WTC11 (cell line): ENCODE data around the gene ALDH3B1. TPM values are rescaled to one million over a fixed set of nuclear protein-coding genes. Genes with fewer than 3 reads are reported as not detected.

ENCODE experiments used
- ATAC-seq: fragments of 200-7000 bp; cut with Tn5 transposase; 2 replicates; pipeline ENCODE4 v1.10.0; 2021; ENCODE audit warnings: mild to moderate bottlenecking, moderate library complexity
- CTCF ChIA-PET: fragments of 300-600 bp; sonication (Branson Sonifier 250); formaldehyde crosslinking; loops from one replicate; lab custom pipeline; 2021; ENCODE audit warnings: antibody characterized with exemption; lab: Charles Lee
- POLR2A ChIA-PET: fragments of 350-600 bp; sonication (Branson Sonifier 250); formaldehyde crosslinking; loops from one replicate; lab custom pipeline; 2021; ENCODE audit warnings: antibody characterized with exemption; lab: Charles Lee
- DNase-seq: peaks from one replicate; pipeline ENCODE4 v3.0.0; 2021; ENCODE audit warnings: low spot score
- H3K27ac Mint-ChIP-seq: 2 replicates; pipeline ENCODE4 v1.8.0; 2021; ENCODE audit warnings: mixed read lengths
- H3K27me3 Mint-ChIP-seq: 2 replicates; pipeline ENCODE4 v1.8.0; 2021; ENCODE audit warnings: low read depth, mild to moderate bottlenecking, moderate library complexity, mixed read lengths
- H3K36me3 Mint-ChIP-seq: 2 replicates; pipeline ENCODE4 v1.8.0; 2021; ENCODE audit warnings: mixed read lengths
- H3K4me1 Mint-ChIP-seq: 2 replicates; pipeline ENCODE4 v1.8.0; 2022; ENCODE audit warnings: mixed read lengths
- H3K4me3 Mint-ChIP-seq: 2 replicates; pipeline ENCODE4 v1.8.0; 2021; ENCODE audit warnings: mild to moderate bottlenecking, moderate library complexity, mixed read lengths
- H3K9me3 Mint-ChIP-seq: 2 replicates; pipeline ENCODE4 v1.8.0; 2021; ENCODE audit warnings: mixed read lengths
- CBFB ChIP-seq: sonication (generic); formaldehyde crosslinking; IDR thresholded peaks from 2 replicates; pipeline ENCODE4 v1.8.1; 2022; ENCODE audit warnings: mild to moderate bottlenecking, low read depth, missing genetic modification reagents
- CREB1 ChIP-seq: sonication (generic); formaldehyde crosslinking; IDR thresholded peaks from 2 replicates; pipeline ENCODE4 v1.8.0; 2023; ENCODE audit warnings: mild to moderate bottlenecking, missing genetic modification reagents
- ETV6 ChIP-seq: sonication (generic); formaldehyde crosslinking; IDR thresholded peaks from 2 replicates; pipeline ENCODE4 v1.8.1; 2022; ENCODE audit warnings: mild to moderate bottlenecking, missing genetic modification reagents
- FOXJ3 ChIP-seq: sonication (generic); formaldehyde crosslinking; IDR thresholded peaks from 2 replicates; pipeline ENCODE4 v1.9.0; 2021; ENCODE audit warnings: missing genetic modification reagents, mild to moderate bottlenecking, borderline replicate concordance
- IRF2 ChIP-seq: sonication (generic); formaldehyde crosslinking; IDR thresholded peaks from 2 replicates; pipeline ENCODE4 v1.8.0; 2022; ENCODE audit warnings: low read depth, missing genetic modification reagents, borderline replicate concordance
- NFYB ChIP-seq: sonication (generic); formaldehyde crosslinking; conservative IDR thresholded peaks from 2 replicates; pipeline ENCODE4 v1.8.0; 2022; ENCODE audit warnings: low read depth, missing genetic modification reagents
- NR2C2 ChIP-seq: sonication (generic); formaldehyde crosslinking; IDR thresholded peaks from 2 replicates; pipeline ENCODE4 v1.8.0; 2022; ENCODE audit warnings: mild to moderate bottlenecking, missing genetic modification reagents
- OVOL2 ChIP-seq: fragments of 250-450 bp; sonication (Bioruptor Pico); IDR thresholded peaks from 2 replicates; pipeline ENCODE4 v1.9.0; 2021; ENCODE audit warnings: mild to moderate bottlenecking, borderline replicate concordance
- ZNF121 ChIP-seq: sonication (generic); formaldehyde crosslinking; IDR thresholded peaks from 2 replicates; pipeline ENCODE4 v1.8.0; 2023; ENCODE audit warnings: missing genetic modification reagents
- ZNF138 ChIP-seq: sonication (generic); formaldehyde crosslinking; conservative IDR thresholded peaks from 2 replicates; pipeline ENCODE4 v1.8.1; 2022; ENCODE audit warnings: mild to moderate bottlenecking, moderate library complexity, missing genetic modification reagents
- total RNA-seq: library from RNA; stranded (reverse); gene quantifications from 3 replicates; pipeline ENCODE4 v1.2.3, GENCODE V29; 2021
- TF ChIP-seq, protein P1 (sequence below): sonication (generic); formaldehyde crosslinking; IDR thresholded peaks from 2 replicates; pipeline ENCODE4 v1.8.1; 2023; ENCODE audit warnings: mild to moderate bottlenecking, missing genetic modification reagents, moderate library complexity
- TF ChIP-seq, protein P2 (sequence below): sonication (generic); formaldehyde crosslinking; IDR thresholded peaks from 2 replicates; pipeline ENCODE4 v1.8.0; 2022; ENCODE audit warnings: mild to moderate bottlenecking, missing genetic modification reagents
- TF ChIP-seq, protein P3 (sequence below): fragments of 250-450 bp; sonication (Bioruptor Pico); conservative IDR thresholded peaks from 2 replicates; pipeline ENCODE4 v1.9.0; 2021; ENCODE audit warnings: mild to moderate bottlenecking
- TF ChIP-seq, protein P4 (sequence below): sonication (generic); formaldehyde crosslinking; IDR thresholded peaks from 2 replicates; pipeline ENCODE4 v1.8.1; 2023; ENCODE audit warnings: mild to moderate bottlenecking, missing genetic modification reagents
- TF ChIP-seq, protein P5 (sequence below): sonication (generic); formaldehyde crosslinking; IDR thresholded peaks from 2 replicates; pipeline ENCODE4 v1.8.0; 2022; ENCODE audit warnings: missing genetic modification reagents
- TF ChIP-seq, protein P6 (sequence below): sonication (generic); formaldehyde crosslinking; IDR thresholded peaks from 2 replicates; pipeline ENCODE4 v1.8.1; 2023; ENCODE audit warnings: mild to moderate bottlenecking, missing genetic modification reagents, moderate library complexity
- TF ChIP-seq, protein P7 (sequence below): fragments of 250-450 bp; sonication (Bioruptor Pico); IDR thresholded peaks from 2 replicates; pipeline ENCODE4 v1.9.0; 2021; ENCODE audit warnings: mild to moderate bottlenecking

Gene ALDH3B1
- total RNA-seq, 1 experiment from 2014 or later: 0.46 TPM

DNA sequence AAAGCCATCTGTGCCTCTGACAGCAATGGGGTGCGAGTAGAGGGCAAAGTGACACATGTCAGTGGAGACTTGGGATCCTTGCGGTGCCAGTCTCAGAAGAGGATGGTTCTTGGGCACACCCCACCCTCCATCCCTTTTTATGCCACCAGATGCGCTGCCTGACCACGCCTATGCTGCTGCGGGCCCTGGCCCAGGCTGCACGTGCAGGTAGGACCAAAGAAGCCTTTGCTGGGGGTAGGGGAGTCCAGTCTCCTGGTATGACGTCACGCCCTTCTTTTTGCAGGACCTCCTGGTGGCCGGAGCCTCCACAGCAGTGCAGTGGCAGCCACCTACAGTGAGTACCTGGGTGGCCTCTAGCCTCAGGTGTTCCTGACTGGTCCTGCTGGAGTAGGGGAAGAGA is 21.9 kb downstream of the ALDH3B1 start:
- peaks cover 9% of the 10 kb centered on the region for H3K36me3 Mint-ChIP-seq

DNA sequence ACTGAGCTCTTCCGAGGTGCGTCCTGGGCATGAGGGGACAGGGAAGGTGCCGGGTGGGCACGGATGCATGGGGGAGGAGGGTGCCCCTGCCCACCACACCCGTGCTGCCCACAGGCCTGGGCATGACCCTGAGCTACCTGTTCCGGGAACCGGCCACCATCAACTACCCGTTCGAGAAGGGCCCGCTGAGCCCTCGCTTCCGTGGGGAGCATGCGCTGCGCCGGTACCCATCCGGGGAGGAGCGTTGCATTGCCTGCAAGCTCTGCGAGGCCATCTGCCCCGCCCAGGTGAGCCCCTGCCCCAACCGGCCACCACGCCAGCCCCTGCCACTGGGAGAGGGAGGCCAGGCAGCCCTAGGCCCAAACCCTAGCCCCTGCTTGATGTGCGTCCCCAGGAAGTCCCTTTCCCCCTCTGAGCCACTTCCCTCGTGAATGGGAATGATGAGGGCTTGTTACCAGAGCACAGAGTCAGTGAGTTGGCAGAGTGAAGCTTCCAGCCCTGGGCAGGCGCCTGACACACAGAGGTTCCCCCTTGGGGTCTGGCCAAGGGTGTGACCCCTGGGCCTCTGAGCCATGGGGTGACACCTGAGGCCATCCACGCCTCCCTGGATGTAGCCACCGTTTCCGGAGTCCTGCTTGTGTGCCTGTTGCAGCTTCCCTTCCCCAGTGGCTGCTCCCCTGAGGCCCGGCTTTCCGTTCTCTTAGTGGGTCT is 23.0 kb downstream of the ALDH3B1 start:
- H3K27ac Mint-ChIP-seq: no peak overlapping the region
- ChIA-PET CTCF (no interaction called here), POLR2A (no interaction called here)
- H3K9me3 Mint-ChIP-seq: no peaks in the 10 kb centered on the region
- H3K36me3 Mint-ChIP-seq: peaks cover 9% of the 10 kb centered on the region
- DNase-seq (no peak), ATAC-seq (no peak)
- H3K4me1 Mint-ChIP-seq: peaks cover 21% of the 10 kb centered on the region
- TF ChIP-seq ETV6 (CRISPR knock-in tag): no peak
- no peak for TF ChIP-seq ZNF121 (CRISPR knock-in tag)
- TF ChIP-seq, protein P1, sequence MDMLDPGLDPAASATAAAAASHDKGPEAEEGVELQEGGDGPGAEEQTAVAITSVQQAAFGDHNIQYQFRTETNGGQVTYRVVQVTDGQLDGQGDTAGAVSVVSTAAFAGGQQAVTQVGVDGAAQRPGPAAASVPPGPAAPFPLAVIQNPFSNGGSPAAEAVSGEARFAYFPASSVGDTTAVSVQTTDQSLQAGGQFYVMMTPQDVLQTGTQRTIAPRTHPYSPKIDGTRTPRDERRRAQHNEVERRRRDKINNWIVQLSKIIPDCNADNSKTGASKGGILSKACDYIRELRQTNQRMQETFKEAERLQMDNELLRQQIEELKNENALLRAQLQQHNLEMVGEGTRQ (CRISPR knock-in tag): no peak
- TF ChIP-seq NR2C2 (CRISPR knock-in tag): no peak
- TF ChIP-seq, protein P2, sequence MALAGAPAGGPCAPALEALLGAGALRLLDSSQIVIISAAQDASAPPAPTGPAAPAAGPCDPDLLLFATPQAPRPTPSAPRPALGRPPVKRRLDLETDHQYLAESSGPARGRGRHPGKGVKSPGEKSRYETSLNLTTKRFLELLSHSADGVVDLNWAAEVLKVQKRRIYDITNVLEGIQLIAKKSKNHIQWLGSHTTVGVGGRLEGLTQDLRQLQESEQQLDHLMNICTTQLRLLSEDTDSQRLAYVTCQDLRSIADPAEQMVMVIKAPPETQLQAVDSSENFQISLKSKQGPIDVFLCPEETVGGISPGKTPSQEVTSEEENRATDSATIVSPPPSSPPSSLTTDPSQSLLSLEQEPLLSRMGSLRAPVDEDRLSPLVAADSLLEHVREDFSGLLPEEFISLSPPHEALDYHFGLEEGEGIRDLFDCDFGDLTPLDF: no peak
- TF ChIP-seq IRF2: no peak
- no peak for TF ChIP-seq ZNF138
- TF ChIP-seq, protein P3, sequence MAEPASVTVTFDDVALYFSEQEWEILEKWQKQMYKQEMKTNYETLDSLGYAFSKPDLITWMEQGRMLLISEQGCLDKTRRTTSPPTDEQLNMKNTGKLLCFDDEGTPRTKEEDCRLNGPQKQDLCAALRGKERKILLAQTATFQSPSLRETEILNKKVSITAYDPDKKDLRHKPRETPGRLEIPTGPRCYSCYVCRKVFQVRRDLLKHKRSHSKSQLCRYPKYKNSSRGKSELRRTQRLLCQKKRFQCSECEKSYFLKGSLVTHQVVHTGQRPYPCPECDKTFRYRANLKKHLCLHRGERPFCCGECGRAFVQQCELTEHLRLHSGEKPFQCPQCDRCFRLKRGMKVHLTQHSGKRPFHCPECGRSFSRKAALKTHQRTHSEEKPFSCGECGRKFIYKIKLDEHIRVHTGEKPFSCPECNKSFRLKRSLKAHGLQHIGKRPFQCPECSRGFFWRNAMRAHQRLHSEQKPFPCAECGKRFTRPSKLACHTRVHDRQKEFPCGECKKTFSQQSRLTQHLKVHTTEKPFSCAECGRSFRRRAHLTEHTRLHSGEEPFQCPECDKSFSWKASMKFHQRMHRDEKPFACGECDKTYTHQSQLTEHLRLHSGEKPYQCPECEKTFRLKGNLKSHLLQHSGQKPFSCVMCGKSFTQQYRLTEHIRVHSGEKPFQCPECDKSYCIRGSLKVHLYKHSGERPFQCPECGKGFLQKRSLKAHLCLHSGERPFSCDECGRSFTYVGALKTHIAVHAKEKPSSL (CRISPR knock-in tag): no peak
- TF ChIP-seq, protein P4, sequence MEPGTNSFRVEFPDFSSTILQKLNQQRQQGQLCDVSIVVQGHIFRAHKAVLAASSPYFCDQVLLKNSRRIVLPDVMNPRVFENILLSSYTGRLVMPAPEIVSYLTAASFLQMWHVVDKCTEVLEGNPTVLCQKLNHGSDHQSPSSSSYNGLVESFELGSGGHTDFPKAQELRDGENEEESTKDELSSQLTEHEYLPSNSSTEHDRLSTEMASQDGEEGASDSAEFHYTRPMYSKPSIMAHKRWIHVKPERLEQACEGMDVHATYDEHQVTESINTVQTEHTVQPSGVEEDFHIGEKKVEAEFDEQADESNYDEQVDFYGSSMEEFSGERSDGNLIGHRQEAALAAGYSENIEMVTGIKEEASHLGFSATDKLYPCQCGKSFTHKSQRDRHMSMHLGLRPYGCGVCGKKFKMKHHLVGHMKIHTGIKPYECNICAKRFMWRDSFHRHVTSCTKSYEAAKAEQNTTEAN (CRISPR knock-in tag): no peak
- TF ChIP-seq, protein P5, sequence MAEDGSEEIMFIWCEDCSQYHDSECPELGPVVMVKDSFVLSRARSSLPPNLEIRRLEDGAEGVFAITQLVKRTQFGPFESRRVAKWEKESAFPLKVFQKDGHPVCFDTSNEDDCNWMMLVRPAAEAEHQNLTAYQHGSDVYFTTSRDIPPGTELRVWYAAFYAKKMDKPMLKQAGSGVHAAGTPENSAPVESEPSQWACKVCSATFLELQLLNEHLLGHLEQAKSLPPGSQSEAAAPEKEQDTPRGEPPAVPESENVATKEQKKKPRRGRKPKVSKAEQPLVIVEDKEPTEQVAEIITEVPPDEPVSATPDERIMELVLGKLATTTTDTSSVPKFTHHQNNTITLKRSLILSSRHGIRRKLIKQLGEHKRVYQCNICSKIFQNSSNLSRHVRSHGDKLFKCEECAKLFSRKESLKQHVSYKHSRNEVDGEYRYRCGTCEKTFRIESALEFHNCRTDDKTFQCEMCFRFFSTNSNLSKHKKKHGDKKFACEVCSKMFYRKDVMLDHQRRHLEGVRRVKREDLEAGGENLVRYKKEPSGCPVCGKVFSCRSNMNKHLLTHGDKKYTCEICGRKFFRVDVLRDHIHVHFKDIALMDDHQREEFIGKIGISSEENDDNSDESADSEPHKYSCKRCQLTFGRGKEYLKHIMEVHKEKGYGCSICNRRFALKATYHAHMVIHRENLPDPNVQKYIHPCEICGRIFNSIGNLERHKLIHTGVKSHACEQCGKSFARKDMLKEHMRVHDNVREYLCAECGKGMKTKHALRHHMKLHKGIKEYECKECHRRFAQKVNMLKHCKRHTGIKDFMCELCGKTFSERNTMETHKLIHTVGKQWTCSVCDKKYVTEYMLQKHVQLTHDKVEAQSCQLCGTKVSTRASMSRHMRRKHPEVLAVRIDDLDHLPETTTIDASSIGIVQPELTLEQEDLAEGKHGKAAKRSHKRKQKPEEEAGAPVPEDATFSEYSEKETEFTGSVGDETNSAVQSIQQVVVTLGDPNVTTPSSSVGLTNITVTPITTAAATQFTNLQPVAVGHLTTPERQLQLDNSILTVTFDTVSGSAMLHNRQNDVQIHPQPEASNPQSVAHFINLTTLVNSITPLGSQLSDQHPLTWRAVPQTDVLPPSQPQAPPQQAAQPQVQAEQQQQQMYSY (CRISPR knock-in tag): no peak
- no peak overlapping the region for H3K4me3 Mint-ChIP-seq
- H3K27me3 Mint-ChIP-seq: no peaks in the 10 kb centered on the region

More for the DNA sequence above, 21.9 kb downstream of the ALDH3B1 start:
- no peaks in the 10 kb centered on the region for H3K9me3 Mint-ChIP-seq
- H3K27ac Mint-ChIP-seq: peak overlapping the region; percentile 65
- H3K27me3 Mint-ChIP-seq: no peaks in the 10 kb centered on the region
- peak overlapping the region; percentile 96 for H3K4me3 Mint-ChIP-seq
- ChIA-PET CTCF (interaction anchor here (0.9 kb wide), 1 partner anchor 177 kb away, joined by 3 read pairs; no protein-coding TSS in a partner anchor), POLR2A (no interaction called here)
- TF ChIP-seq OVOL2 (CRISPR knock-in tag) (no peak), NFYB (CRISPR knock-in tag) (no peak), ETV6 (CRISPR knock-in tag) (no peak), CREB1 (CRISPR knock-in tag) (no peak), CBFB (no peak), FOXJ3 (CRISPR knock-in tag) (no peak)
- TF ChIP-seq, protein P1 (CRISPR knock-in tag): no peak
- TF ChIP-seq, protein P6, sequence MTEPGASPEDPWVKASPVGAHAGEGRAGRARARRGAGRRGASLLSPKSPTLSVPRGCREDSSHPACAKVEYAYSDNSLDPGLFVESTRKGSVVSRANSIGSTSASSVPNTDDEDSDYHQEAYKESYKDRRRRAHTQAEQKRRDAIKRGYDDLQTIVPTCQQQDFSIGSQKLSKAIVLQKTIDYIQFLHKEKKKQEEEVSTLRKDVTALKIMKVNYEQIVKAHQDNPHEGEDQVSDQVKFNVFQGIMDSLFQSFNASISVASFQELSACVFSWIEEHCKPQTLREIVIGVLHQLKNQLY (CRISPR knock-in tag): no peak
- TF ChIP-seq, protein P7, sequence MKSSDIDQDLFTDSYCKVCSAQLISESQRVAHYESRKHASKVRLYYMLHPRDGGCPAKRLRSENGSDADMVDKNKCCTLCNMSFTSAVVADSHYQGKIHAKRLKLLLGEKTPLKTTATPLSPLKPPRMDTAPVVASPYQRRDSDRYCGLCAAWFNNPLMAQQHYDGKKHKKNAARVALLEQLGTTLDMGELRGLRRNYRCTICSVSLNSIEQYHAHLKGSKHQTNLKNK (CRISPR knock-in tag): no peak
- DNase-seq: no peak
- H3K4me1 Mint-ChIP-seq: peaks cover 19% of the 10 kb centered on the region
- no peak for ATAC-seq
